Skin epidermis (tissue), 12 donors: ENCODE measurements around the gene FUCA2.
"Not testable (repeated sequence)": the region's sequence is repeated elsewhere in the genome, so short reads cannot be mapped to it uniquely, and the experiment has no call there.

ENCODE experiments used
- H3K27ac ChIP-seq, 21 experiments: fragments of 200-600 bp; sonication (generic) in 11 of 21; one replicate each; pipeline ENCODE4 v1.5.0; 2020; ENCODE audit warnings: mild to moderate bottlenecking in 3 of 21, inconsistent platforms in 2 of 21, moderate library complexity in 2 of 21
- H3K4me3 ChIP-seq, 7 experiments: fragments of 200-600 bp; sonication (generic) in 2 of 7; one replicate each; pipeline ENCODE4 v1.5.0; 2020; ENCODE audit warnings: inconsistent platforms in 2 of 7, mild to moderate bottlenecking in 2 of 7, moderate library complexity in 1 of 7

Gene FUCA2

GRCh38 chr6:143506199-143506598 is 5.3 kb downstream of the FUCA2 start:
- Histone ChIP-seq H3K4me3 (no peak overlapping the region), H3K27ac (no peak overlapping the region)

DNA sequence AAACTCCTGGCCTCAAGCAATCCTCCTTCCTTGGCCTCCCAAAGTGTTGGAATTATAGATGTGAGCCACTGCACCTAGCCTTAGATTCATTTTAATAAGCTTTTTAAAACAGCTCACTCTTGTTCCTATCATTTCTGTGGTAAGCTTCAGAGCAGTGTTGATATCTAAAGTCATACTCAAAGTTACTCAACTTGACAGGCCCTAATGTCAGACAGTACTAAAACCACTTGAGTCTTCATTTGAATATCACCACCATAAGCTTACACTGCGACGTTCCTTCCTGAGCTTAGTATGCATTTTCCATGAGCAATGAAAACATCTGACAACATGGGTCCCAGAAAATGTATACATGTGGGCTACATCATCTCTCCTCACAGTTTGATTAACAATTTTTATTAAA is 6.0 kb downstream of the FUCA2 start:
- Histone ChIP-seq H3K27ac (no peak overlapping the region), H3K4me3 (no peak overlapping the region)

GRCh38 chr6:143505111-143505510 is 6.4 kb downstream of the FUCA2 start:
- H3K4me3 ChIP-seq = no peak overlapping the region
- no peak overlapping the region for H3K27ac ChIP-seq

DNA sequence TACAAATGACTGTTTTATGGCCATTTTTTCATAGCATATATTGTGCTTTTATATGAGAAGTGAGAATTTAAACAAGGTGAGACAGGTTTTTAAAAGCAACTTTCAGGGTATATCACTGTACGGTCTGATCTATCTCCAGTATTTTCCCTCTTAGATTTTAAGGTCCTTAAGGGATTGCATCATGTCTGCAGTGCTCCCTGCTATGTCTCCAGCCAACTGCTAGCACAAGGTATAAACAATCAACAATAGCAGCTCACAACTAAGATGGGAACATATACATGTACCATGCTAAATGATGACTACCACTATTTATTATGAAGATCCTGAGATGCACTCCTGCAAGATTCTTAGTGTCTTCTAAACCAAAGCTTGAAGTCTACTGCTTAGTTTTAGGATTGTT is 7.2 kb downstream of the FUCA2 start:
- Histone ChIP-seq H3K4me3 (no peak overlapping the region), H3K27ac (no peak overlapping the region)

DNA sequence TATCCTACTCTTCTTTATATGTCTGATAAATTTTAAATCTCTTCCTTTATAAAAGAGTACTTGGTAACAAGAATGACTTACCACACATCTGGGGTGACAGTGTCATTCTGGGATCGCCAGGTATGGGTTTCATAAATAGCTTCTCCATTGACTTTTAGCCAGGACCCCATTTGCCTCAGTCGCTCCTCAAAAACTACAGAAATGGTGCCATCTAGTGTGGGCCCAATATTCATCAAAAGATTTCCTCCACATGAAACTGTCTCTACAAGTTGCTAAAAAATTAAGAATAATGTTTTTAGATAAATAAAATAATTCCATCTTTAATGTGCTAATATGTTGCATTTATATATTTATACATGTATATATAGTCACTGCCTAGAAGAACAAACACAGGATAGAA is 9.7 kb downstream of the FUCA2 start:
- H3K27ac ChIP-seq = no peak overlapping the region
- H3K4me3 ChIP-seq = no peak overlapping the region

DNA sequence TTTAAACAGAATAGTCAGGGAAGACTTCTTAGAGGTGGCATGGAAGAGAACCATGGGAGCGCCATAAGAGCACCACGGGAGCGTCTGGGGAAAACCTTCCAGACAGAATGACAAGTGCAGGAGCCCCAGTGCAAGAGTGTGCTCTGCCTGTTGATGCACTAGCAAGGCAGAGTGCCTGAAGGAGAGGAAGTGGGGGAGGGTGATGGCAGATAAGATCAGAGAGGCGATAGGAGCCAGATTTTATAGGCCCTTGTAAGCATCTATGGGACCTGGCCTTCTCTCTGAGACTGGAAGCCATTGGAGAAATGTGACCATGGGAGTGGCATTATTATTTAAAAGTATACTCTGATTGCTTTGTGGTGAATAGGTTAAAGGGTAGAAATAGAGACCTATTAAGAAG is 13.1 kb downstream of the FUCA2 start:
- Histone ChIP-seq H3K27ac (no peak overlapping the region), H3K4me3 (no peak overlapping the region)

DNA sequence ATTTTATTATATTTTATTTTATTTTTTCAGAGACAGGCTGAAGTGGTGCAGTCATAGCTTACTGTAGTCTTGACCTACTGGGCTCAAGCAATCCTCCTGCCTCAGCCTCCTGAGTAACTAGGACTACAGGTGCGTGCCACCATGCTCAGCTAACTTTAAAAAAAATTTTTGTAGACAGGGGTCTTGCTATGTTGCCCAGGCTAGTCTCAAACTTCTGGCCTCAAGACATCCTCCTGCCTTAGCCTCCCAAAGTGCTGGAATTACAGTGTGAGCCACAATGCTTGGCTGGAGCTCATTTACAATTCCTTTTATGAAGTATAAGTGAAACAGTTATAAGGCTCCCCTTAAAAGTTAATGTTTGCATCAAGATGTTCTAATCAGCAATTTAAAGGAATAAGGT is 14.5 kb downstream of the FUCA2 start:
- H3K27ac ChIP-seq = no peak overlapping the region
- H3K4me3 ChIP-seq = no peak overlapping the region

GRCh38 chr6:143490775-143491174 is 20.7 kb downstream of the FUCA2 start:
- Histone ChIP-seq H3K4me3 (no peak overlapping the region), H3K27ac (no peak overlapping the region)

DNA sequence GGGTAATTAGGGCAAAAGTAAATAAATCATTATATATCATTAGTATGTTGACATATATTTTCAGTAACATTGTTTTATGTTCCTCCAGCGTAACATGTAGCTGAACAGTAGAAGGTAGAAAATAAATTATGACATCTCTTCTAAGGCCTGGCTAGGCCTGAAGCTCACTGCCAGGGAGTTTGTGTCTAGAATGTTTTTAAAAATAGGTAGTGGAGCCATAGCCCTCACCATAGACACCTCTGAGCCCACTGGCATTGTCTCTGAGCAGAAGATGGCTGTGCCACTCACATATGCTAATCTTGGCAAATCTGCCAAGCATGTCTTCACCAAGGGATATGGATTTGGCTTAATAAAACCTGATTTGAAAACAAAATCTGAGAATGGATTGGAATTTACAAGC is 21.3 kb downstream of the FUCA2 start:
- no peak overlapping the region for H3K27ac ChIP-seq
- no peak overlapping the region for H3K4me3 ChIP-seq

GRCh38 chr6:143486752-143487151 is 24.8 kb downstream of the FUCA2 start:
- no peak overlapping the region for H3K4me3 ChIP-seq

GRCh38 chr6:143485967-143486366 is 25.6 kb downstream of the FUCA2 start:
- Histone ChIP-seq H3K4me3 (no peak overlapping the region), H3K27ac (no peak overlapping the region)

More at GRCh38 chr6:143486752-143487151, 24.8 kb downstream of the FUCA2 start:
- H3K27ac ChIP-seq = no peak overlapping the region

- Histone ChIP-seq H3K4me3 (no peak overlapping the region), H3K27ac (no peak overlapping the region)
Measured at GRCh38 chr6:143482593-143482992, 28.9 kb downstream of the FUCA2 start.

DNA sequence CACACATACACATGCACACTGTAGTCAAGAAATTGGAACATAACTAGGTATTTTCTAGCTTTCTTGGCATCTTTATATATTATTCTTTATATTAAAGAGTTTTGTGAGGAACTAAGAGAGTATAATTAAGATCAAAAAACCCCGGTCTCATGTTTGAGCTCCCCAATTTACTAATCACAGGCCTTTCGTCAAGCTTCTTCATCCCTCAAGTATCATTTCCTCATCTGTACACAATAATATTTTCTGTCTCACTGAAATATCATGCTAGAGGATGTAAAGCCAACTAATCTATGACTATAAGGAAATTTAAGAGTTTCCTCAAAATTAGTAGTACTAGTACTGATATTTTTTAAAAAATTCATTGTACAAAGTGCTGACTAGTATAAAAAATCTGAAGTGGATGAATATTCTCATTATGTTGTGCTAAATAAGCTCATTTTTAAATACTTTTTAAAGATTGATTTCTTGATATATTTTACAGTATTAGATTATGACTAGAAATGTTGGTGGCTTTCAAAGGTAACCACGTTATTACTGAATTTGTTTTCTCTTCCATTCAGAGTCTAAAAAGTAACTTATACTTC is 32.9 kb downstream of the FUCA2 start:
- H3K4me3 ChIP-seq = no peak overlapping the region
- no peak overlapping the region for H3K27ac ChIP-seq

DNA sequence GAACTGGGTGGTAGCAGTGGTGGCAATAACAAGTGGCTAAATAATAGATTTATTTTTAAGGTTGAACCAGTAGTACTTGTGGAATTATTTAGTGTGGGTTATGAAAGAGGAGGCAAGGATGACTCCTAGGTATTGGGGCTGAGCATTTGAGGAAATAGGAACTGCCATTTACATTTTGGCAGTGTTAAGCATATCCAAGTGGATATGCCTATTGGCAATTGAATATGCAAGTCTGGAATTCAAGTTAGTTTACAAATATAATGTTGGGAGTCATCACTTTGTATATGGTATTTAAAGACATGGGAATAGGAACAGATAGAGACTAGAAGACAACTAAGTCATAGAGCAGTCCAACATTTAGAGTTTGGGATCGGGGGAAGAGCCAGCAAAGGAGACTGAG is 35.0 kb downstream of the FUCA2 start:
- H3K27ac ChIP-seq = no peak overlapping the region
- H3K4me3 ChIP-seq = no peak overlapping the region

- no peak overlapping the region for H3K27ac ChIP-seq
Measured at GRCh38 chr6:143471822-143472221, 39.7 kb downstream of the FUCA2 start.

GRCh38 chr6:143468823-143469222 is 42.7 kb downstream of the FUCA2 start:
- not testable (repeated sequence) for H3K27ac ChIP-seq, H3K4me3 ChIP-seq

More at GRCh38 chr6:143471822-143472221, 39.7 kb downstream of the FUCA2 start:
- no peak overlapping the region for H3K4me3 ChIP-seq

GRCh38 chr6:143468026-143468425 is 43.5 kb downstream of the FUCA2 start:
- no peak overlapping the region for H3K27ac ChIP-seq
- no peak overlapping the region for H3K4me3 ChIP-seq

DNA sequence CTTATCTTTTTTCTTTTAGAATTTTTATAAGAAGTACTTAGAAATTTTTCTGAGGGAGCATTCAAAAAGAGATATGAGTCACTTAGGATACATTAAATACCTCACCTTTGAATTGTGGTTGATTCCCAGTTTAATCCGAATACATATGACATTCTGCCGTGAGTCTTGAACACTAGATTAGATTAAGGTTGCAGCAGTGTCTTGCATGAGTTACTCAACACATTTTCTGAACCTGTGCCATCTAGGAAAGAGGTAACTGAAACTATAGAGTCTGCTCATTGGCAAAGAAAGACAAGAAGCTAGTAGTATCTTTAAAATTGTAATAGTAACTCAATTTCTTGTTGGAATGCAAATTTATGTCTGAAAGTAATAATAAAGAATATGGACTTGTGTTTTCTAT is 46.0 kb downstream of the FUCA2 start:
- H3K4me3 ChIP-seq = no peak overlapping the region

DNA sequence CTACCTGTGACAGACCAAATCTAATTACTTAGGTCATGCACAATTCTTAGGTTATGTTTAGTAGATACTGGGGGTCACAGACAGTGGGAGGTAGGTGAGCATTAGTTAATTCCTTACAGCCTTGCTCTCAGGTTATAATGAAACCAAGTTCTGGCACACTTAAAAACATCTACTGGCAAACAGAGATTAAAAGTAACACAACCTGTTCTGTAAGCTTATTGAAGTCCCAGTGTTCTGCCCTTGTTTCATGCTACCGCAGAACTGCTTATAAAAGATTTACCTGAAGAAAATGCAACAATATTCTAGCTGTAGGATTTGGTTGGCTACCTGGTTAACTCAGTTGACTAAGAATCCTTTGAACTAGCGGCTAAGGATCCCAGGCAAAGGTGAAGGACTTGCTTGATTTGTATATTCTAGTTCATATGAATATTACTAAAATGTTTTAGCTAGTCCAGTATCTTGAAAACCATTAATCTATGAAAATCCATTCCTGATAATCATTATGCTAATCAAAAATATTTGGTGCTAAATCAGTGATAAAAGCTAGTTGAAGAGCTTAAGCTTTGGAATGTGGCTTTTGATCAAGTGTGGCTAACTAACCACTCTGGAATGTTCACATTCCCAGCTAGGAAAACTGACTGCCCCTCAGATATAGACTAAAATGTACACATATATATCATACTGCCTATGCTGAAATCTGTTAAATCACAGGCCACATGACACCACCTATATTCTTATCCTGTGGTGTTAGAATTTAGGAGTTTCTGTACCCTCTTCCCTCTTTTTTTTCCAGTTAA is 53.8 kb downstream of the FUCA2 start:
- Histone ChIP-seq H3K4me3 (no peak overlapping the region), H3K27ac (peak overlapping the region in 1 of 21 experiments; percentile 51)

More for the DNA sequence above, 46.0 kb downstream of the FUCA2 start:
- H3K27ac ChIP-seq = no peak overlapping the region

DNA sequence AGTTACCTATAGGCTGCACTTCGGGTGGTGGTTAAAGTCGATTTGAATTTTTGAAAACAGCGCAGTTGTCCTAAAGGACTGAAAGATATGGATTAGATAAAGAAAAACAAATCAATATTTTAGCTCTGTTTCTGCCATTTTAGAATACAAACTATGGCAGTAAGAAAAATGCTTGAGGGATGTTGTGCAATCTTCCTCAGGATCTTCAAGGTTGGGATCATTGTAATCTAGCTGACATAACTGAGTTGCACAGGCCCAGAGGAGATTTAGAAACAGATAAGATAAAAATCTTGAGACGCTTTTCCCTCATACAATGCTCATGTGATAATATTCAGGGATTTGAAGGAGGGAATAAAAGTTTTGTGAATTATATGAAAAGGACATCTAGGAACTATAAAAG is 60.0 kb downstream of the FUCA2 start:
- H3K27ac ChIP-seq = peak overlapping the region in 17 of 21 experiments; percentile 12 to 88 (median 81)
- H3K4me3 ChIP-seq = peak overlapping the region; percentile 48 to 86 (median 67)
